HG03060 (cell line): Measurements from ENCODE around the gene PLPP2.

ENCODE experiments used
- ATAC-seq: cut with Tn5 transposase; IDR thresholded peaks from one replicate; pipeline ENCODE4 v1.9.1; 2021; ENCODE audit warnings: low read depth, moderate number of reproducible peaks; ENCODE audit not compliant: unreplicated experiment

The PLPP2 gene

DNA sequence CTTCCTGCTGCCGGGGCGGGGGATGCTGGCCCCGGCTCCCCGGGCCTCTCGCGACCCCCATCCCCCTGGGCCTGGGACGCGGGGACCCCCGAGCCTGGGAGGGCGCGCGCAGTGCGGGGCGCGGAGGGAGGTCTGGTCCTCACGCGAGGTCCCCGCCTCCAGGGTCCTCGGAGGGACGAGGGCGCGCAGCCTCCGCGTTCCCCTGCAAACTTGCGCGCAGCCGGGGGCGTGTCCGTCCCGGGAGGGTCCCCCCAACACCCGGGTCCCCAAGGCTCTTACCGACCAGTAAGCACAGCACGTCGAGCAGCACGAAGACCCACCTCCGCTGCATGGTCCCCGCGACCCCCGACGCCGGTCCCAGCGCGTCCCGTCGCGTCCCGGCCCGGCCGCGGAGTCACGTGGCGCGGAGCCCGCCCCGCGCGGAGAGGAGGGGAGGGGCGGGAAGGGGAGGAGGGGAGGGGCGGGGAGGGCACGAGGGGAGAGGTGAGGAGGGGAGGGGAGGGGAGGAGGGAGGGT, at the start of gene PLPP2:
Gene PLPP2, minus strand, starts transcription at position 398 of the 516 bp plus-strand sequence. Its CDS starts 67 bp downstream, at position 331.
- no peak for ATAC-seq

DNA sequence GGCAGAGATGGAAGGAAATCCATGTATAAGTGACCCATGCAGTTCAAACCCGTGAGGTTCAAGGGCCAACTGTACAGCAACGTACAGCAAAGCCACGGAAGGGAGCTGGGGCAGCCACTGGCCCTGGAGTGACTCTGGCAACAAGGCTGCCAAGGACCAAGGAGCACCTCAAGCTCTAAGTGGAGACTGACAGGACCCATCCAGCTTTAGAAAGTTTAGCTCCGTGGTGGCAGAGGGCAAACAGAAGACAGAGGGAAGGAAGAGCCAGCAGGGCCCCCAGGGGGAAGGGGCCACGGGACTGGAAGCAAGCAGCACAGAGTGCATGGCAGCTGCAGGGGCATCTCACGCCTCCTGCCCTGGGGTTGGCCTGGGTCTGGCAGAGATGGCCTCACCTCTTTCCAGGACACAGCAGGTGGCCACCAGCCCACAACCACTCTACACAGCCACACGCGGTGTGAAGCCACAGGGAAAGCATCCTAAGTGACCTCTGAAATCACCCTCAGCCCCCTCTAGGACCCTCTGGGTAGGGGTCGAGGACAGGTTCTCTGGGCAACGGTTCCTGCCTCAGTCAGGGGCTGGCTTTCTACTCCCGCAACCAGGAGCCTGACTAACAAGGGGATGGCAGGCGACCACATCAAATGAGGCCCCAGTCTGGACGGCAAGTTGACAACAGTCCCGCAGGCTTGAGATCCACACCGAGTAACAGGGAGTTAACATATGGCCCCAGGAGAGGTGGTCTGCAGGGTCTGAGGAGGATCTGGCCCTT, 49.6 kb upstream of the PLPP2 start:
- ATAC-seq, result no peak

- no peak for ATAC-seq
Observed at GRCh38 chr19:339262-339887, 48.2 kb upstream of the PLPP2 start.

DNA sequence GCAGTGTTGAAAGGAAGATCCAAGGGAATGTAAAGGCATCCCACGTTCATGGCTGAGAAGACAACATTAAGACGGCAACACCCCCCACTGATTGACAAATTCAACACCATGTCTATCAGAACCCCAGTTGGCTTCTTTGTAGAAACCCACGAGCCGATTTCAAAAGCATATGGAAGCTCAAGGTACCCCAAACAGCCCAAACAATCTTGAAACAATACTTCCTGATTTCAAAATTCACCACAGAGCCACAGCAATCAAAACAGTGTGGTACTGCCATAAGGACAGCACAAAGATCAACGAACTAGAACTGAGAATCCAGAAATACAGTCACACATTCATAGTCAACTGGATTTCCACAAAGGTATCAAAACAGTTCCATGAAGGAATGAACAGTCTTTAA, 47.2 kb upstream of the PLPP2 start:
- ATAC-seq, result no peak

DNA sequence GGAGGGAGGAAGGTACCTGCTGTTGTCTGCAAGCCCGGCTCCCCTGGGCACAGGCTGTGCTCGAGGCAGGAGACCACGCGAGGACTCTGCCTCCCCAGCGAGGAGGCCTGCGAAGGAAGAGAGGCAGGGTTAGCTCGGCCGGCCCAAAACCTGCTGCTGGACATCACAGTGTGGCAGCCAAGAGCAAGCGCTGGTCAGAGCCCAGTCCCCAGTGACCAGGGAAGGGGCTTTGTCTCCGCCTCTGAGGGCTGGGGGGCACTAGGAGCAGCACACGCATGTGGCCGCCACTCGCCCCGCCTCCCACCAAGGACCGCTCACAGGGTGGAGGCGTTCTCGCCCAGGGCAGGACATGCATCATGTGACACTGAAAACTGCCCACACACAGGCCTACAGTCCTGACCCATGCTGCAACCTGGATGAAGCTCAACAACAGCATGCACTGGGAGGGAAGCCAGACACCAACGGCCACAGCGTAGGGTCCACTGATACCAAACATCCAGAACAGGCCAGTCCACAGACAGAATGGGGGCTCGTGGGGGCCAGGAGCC, 44.9 kb upstream of the PLPP2 start:
- ATAC-seq, result no peak

- ATAC-seq, result no peak
Observed at GRCh38 chr19:335486-336066, 44.4 kb upstream of the PLPP2 start.

GRCh38 chr19:335072-335471, 43.9 kb upstream of the PLPP2 start:
- no peak for ATAC-seq

DNA sequence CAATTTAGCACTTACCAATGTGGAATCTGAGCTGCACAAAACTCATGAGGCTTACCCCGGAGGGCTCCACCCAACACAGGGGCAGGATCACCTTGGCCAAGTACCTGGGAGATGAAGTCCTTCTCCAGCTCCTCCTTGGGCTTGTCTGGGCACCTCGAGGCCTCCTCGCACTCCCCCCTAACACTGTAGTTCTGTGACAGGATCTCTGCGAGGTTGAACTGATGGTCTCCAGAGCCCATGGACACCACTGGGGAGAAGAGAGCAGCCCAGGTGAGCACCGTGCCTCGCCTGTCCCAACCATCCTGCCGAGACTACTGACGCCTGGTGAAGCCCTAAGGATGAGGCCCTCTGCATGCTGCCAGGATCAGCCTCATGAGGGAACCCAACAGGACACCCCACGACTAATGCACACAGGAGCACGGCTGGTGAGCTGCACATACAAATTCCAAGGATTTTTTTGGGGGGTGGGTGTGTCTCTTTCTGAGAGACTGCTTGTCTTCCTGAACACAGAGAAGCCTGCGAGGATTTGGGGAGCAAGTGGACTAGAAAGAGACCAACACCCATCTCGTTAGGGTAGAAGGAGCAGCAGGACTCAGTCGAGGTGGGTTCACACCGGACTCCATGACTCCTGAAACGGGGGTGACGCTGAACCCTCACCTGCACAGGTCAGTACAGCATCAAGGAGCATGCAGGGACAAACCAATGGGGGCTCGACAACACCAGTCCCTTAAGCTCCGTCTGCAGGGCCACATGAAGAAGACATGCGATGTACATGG, 43.3 kb upstream of the PLPP2 start:
- no peak for ATAC-seq

GRCh38 chr19:330503-330902, 39.3 kb upstream of the PLPP2 start:
- no peak for ATAC-seq

- ATAC-seq, result no peak
Observed at GRCh38 chr19:329876-330275, 38.7 kb upstream of the PLPP2 start.

GRCh38 chr19:328025-328505, 36.9 kb upstream of the PLPP2 start:
- ATAC-seq, result no peak

DNA sequence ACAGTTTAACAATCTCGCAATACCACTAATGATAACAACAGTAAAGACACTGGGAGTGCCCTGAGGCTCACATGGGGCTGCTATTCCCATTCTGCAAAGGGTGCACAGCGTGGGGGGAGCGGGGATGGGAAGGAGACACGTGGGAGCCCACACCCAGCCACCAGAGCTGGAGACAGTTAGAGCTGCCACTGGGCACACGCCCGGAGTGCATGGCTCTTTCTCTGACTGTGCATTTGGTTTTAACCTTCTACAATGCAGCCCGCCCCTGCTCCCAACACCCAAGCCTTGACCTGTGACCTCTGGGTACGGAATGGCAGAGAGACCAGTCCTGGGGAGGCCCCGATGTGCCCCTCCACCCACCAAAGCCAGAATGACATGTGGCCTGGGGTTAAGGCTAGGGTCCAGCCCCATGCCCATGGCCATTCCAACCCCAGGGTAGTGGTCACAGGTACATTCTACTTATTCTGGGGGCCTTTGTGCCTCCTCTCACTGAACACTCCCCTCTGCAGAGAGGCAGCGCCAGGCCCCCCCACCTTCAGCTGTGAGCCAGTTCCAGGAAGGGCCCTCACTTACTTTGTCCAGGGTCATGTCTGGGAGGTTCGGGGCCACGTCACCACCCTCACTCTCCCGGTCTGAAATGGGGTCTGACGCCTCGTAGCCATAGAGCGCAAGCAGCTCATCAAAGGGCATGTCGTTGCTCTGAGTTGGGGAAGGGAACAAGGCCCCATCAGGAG, 36.3 kb upstream of the PLPP2 start:
- no peak for ATAC-seq

GRCh38 chr19:326871-327270, 35.7 kb upstream of the PLPP2 start:
- no peak for ATAC-seq

- ATAC-seq, result no peak
Observed at GRCh38 chr19:325937-326565, 34.8 kb upstream of the PLPP2 start.

GRCh38 chr19:325173-325936, 34.2 kb upstream of the PLPP2 start:
- ATAC-seq, result no peak

GRCh38 chr19:324716-325115, 33.5 kb upstream of the PLPP2 start:
- ATAC-seq, result no peak

- no peak for ATAC-seq
Observed at GRCh38 chr19:322616-323015, 31.4 kb upstream of the PLPP2 start.

DNA sequence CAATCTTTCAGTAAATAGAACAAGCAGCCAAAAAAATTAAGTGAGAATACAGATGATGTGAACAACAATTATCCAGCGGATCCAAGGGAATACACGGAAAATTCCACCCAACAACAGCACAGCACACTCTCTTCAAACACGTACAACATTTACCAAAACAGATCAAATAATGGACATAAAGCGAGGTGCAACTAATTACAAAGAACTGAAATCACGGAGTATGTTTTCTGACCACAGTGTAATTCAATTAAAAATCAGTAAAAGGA, 27.2 kb upstream of the PLPP2 start:
- no peak for ATAC-seq
